ENCODE measurements around the gene LRRC74B.

The LRRC74B gene

DNA sequence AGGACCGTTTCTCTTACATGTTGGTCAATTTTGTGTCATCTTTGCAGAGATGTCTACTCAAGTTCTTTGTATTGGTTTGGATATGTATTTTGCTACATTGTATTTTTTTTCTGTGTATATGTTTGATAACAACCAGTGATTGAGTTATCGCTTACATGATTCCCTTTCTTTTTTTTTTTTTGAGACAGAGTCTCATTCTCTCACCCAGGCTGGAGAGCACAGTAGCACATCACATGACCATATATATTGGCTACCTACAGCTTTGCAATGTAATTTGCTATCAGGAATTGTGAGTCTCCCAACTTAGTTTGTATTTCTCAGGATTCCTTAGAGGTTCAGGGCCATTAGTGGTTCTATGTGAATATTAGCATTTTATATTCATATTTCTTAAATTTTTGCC lies 59.5 kb downstream of the LRRC74B start:
- DNase-seq = no peak

DNA sequence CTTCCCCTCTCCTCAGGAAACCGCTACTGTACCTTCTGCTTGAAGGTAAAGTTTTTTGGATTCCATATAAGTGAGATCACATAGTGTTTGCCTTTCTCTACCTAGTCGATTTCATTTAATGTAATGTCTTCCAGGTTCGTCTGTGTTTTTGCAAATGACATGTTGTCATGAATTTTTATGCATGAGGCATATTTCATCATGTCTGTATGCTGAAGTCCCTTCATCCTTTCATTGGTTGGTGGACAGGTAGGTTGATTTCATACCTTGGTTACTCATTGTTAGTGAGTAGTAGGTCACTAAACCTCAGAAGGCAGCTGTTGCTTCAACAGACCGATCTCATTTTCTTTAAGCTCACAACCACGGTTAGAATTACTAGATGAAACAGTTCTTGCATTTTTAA lies 60.3 kb downstream of the LRRC74B start:
- no peak for DNase-seq

GRCh38 chr22:21108379-21109115 lies 62.8 kb downstream of the LRRC74B start:
- DNase-seq = no peak
